ENCODE data around the gene GGA2. TPM values are rescaled to one million over a fixed set of nuclear protein-coding genes. Genes with fewer than 3 reads are reported as not detected.

GGA2 gene
- total RNA-seq, 1 donor from 2014 or later: 39.0 TPM

- Histone ChIP-seq H3K27ac (no peak overlapping the region), H3K36me3 (peaks cover 0 to 33% of the 10 kb centered on the region in 2 donors), H3K4me3 (no peak overlapping the region), H3K9me3 (no peaks in the 10 kb centered on the region), H3K4me1 (no peaks in the 10 kb centered on the region), H3K27me3 (no peaks in the 10 kb centered on the region)
- intact Hi-C loops (cut with DNase I): no loop called here
- TF ChIP-seq, protein P1, sequence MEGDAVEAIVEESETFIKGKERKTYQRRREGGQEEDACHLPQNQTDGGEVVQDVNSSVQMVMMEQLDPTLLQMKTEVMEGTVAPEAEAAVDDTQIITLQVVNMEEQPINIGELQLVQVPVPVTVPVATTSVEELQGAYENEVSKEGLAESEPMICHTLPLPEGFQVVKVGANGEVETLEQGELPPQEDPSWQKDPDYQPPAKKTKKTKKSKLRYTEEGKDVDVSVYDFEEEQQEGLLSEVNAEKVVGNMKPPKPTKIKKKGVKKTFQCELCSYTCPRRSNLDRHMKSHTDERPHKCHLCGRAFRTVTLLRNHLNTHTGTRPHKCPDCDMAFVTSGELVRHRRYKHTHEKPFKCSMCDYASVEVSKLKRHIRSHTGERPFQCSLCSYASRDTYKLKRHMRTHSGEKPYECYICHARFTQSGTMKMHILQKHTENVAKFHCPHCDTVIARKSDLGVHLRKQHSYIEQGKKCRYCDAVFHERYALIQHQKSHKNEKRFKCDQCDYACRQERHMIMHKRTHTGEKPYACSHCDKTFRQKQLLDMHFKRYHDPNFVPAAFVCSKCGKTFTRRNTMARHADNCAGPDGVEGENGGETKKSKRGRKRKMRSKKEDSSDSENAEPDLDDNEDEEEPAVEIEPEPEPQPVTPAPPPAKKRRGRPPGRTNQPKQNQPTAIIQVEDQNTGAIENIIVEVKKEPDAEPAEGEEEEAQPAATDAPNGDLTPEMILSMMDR (IDR thresholded peaks at IDR 0.05): no peak
- TF ChIP-seq POLR2A (IDR thresholded peaks at IDR 0.05) (no peak), POLR2AphosphoS5 (IDR thresholded peaks at IDR 0.05; ENCODE audit: insufficient read depth in 1 of 2, low read depth in 1 of 2) (no peak)
- no peak for DNase-seq (ENCODE audit: extremely low spot score in 2 of 2)
These were observed 10.9 kb upstream of the GGA2 start for GRCh38 chr16:23521037-23521743.

DNA sequence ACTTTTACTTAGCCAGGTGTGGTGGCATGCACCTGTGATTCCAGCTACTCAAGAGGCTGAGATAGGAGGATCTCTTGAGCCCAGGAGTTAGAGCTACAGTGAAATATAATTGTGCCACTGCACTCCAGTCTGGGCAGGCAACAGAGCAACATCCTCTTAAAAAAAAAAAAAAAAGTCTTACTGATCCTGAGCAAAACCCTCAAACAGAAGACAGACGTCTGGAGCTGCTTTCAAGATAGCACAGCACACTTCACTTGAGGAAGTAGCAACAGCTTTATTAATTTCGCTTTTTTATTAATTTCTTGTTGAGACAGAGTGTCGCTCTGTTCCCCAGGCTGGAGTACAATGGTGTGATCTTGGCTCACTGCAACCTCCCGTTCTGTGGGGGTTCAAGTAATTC, 10.2 kb upstream of the GGA2 start:
- intact Hi-C loops (cut with DNase I): no loop called here
- Histone ChIP-seq H3K36me3 (peaks cover 0 to 32% of the 10 kb centered on the region in 2 donors), H3K4me1 (no peaks in the 10 kb centered on the region), H3K9me3 (no peaks in the 10 kb centered on the region), H3K4me3 (no peak overlapping the region), H3K27ac (no peak overlapping the region), H3K27me3 (no peaks in the 10 kb centered on the region)
- TF ChIP-seq POLR2A (IDR thresholded peaks at IDR 0.05) (no peak), POLR2AphosphoS5 (IDR thresholded peaks at IDR 0.05; ENCODE audit: insufficient read depth in 1 of 2, low read depth in 1 of 2) (no peak)
- TF ChIP-seq, protein P1 (IDR thresholded peaks at IDR 0.05): no peak
- DNase-seq (ENCODE audit: extremely low spot score in 2 of 2): no peak

GRCh38 chr16:23519282-23519681, 9.0 kb upstream of the GGA2 start:
- peaks cover 0 to 21% of the 10 kb centered on the region in 2 donors for H3K36me3 ChIP-seq
- no peak for TF ChIP-seq POLR2AphosphoS5 (IDR thresholded peaks at IDR 0.05; ENCODE audit: insufficient read depth in 1 of 2, low read depth in 1 of 2)
- TF ChIP-seq POLR2A (IDR thresholded peaks at IDR 0.05): no peak
- TF ChIP-seq, protein P1 (IDR thresholded peaks at IDR 0.05): no peak
- H3K9me3 ChIP-seq: no peaks in the 10 kb centered on the region
- H3K4me1 ChIP-seq: no peaks in the 10 kb centered on the region
- no peak overlapping the region for H3K27ac ChIP-seq
- intact Hi-C loops (cut with DNase I): no loop called here
- no peaks in the 10 kb centered on the region for H3K27me3 ChIP-seq
- DNase-seq (ENCODE audit: extremely low spot score in 2 of 2): no peak
- no peak overlapping the region for H3K4me3 ChIP-seq

DNA sequence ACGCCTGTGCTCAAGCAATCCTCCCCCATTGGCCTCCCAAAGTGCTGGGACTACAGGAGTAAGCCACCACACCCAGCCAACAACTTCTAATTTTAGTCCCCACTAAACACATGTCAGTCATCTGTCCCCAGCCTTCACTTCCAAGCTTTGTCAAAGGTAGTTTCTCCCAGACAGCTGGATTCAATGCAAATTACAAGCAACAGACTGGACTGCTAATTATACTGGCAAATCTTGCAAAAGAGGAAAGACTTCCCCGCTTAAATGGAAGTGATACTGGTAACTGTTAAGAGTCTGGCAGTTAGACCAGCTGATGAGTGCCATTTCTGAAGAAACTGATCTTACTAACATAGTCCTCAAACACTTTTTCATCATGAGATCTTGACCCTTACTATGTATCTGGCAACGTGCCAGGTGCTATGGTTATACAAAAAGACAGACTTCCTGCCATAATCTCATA, 8.2 kb upstream of the GGA2 start:
- intact Hi-C loops (cut with DNase I): no loop called here
- H3K4me1 ChIP-seq: no peaks in the 10 kb centered on the region
- H3K4me3 ChIP-seq: no peak overlapping the region
- H3K36me3 ChIP-seq: peaks cover 0 to 13% of the 10 kb centered on the region in 2 donors
- no peaks in the 10 kb centered on the region for H3K27me3 ChIP-seq
- TF ChIP-seq, protein P1 (IDR thresholded peaks at IDR 0.05): no peak
- TF ChIP-seq POLR2A (IDR thresholded peaks at IDR 0.05): no peak
- no peak for TF ChIP-seq POLR2AphosphoS5 (IDR thresholded peaks at IDR 0.05; ENCODE audit: insufficient read depth in 1 of 2, low read depth in 1 of 2)
- DNase-seq (ENCODE audit: extremely low spot score in 2 of 2): no peak
- no peaks in the 10 kb centered on the region for H3K9me3 ChIP-seq
- no peak overlapping the region for H3K27ac ChIP-seq
